Measurements from ENCODE around the gene PCDHA11. TPM values are rescaled to one million over a fixed set of nuclear protein-coding genes. Genes with fewer than 3 reads are reported as not detected.
"Not testable (repeated sequence)": the region's sequence is repeated elsewhere in the genome, so short reads cannot be mapped to it uniquely, and the experiment has no call there.

Gene PCDHA11
- total and polyA plus RNA-seq, 2 donors, result 0.06 to 1.6 TPM

- H3K4me3 ChIP-seq (ENCODE audit: low read depth, low read length), result no peak overlapping the region
- 43% methylated on average over 114 of the region's 114 CpGs for WGBS
- no peaks in the 10 kb centered on the region for H3K4me1 ChIP-seq (ENCODE audit: insufficient read depth)
- no peaks in the 10 kb centered on the region for H3K36me3 ChIP-seq (ENCODE audit: insufficient read depth)
- H3K27ac ChIP-seq (ENCODE audit: low read depth), result no peak overlapping the region
- no peak for DNase-seq (ENCODE audit: extremely low spot score)
Observed at GRCh38 chr5:140870221-140871201, 1.8 kb downstream of the PCDHA11 start.

GRCh38 chr5:140875085-140876065, 6.6 kb downstream of the PCDHA11 start, which contains the start of gene PCDHA12:
TSS of gene PCDHA12 (plus strand) at chr5:140875308. CDS start at chr5:140875473, 165 bp downstream.
- Histone ChIP-seq H3K4me3 (ENCODE audit: low read depth, low read length) (no peak within 1 kb of the TSS), H3K4me1 (ENCODE audit: insufficient read depth) (no peaks in the 10 kb centered on the region), H3K27ac (ENCODE audit: low read depth) (no peak within 1 kb of the TSS), H3K36me3 (ENCODE audit: insufficient read depth) (no peaks in the 10 kb centered on the region)
- WGBS, result 14% methylated on average over 47 of the region's 47 CpGs
- DNase-seq (ENCODE audit: extremely low spot score), result no peak

GRCh38 chr5:140876541-140877261, 7.9 kb downstream of the PCDHA11 start:
- H3K4me3 ChIP-seq (ENCODE audit: low read depth, low read length); H3K36me3 ChIP-seq (ENCODE audit: insufficient read depth); H3K4me1 ChIP-seq (ENCODE audit: insufficient read depth); H3K27ac ChIP-seq (ENCODE audit: low read depth); DNase-seq (ENCODE audit: extremely low spot score): not testable (repeated sequence)
- WGBS, result 36% methylated on average over 80 of the region's 80 CpGs

- Histone ChIP-seq H3K27ac (ENCODE audit: low read depth) (no peak overlapping the region), H3K4me3 (ENCODE audit: low read depth, low read length) (no peak overlapping the region), H3K4me1 (ENCODE audit: insufficient read depth) (no peaks in the 10 kb centered on the region), H3K36me3 (ENCODE audit: insufficient read depth) (no peaks in the 10 kb centered on the region)
- 42% methylated on average over 37 of the region's 37 CpGs for WGBS
- DNase-seq (ENCODE audit: extremely low spot score), result no peak
Observed at GRCh38 chr5:140877262-140877581, 8.5 kb downstream of the PCDHA11 start.

GRCh38 chr5:140881889-140882590, 13.3 kb downstream of the PCDHA11 start, which contains the start of gene PCDHA13:
TSS of gene PCDHA13 (plus strand) at chr5:140882124. CDS start at chr5:140882269, 145 bp downstream.
- no peaks in the 10 kb centered on the region for H3K4me1 ChIP-seq (ENCODE audit: insufficient read depth)
- DNase-seq (ENCODE audit: extremely low spot score), result no peak
- H3K4me3 ChIP-seq (ENCODE audit: low read depth, low read length), result no peak within 1 kb of the TSS
- WGBS, result 6% methylated on average over 34 of the region's 35 CpGs
- H3K27ac ChIP-seq (ENCODE audit: low read depth), result no peak within 1 kb of the TSS
- H3K36me3 ChIP-seq (ENCODE audit: insufficient read depth), result no peaks in the 10 kb centered on the region

- H3K4me3 ChIP-seq (ENCODE audit: low read depth, low read length), result no peak overlapping the region
- no peak overlapping the region for H3K27ac ChIP-seq (ENCODE audit: low read depth)
- no peak for DNase-seq (ENCODE audit: extremely low spot score)
- no peaks in the 10 kb centered on the region for H3K4me1 ChIP-seq (ENCODE audit: insufficient read depth)
- H3K36me3 ChIP-seq (ENCODE audit: insufficient read depth), result no peaks in the 10 kb centered on the region
- WGBS, result 18% methylated on average over 12 of the region's 12 CpGs
Observed at GRCh38 chr5:140882591-140882899, 13.8 kb downstream of the PCDHA11 start.

- DNase-seq (ENCODE audit: extremely low spot score), result no peak
- Histone ChIP-seq H3K27ac (ENCODE audit: low read depth) (no peak overlapping the region), H3K4me1 (ENCODE audit: insufficient read depth) (no peaks in the 10 kb centered on the region), H3K4me3 (ENCODE audit: low read depth, low read length) (no peak overlapping the region), H3K36me3 (ENCODE audit: insufficient read depth) (no peaks in the 10 kb centered on the region)
- WGBS, result 42% methylated on average over 41 of the region's 41 CpGs
Observed at GRCh38 chr5:140883373-140883772, 14.6 kb downstream of the PCDHA11 start.

- DNase-seq (ENCODE audit: extremely low spot score), result no peak
- WGBS, result 39% methylated on average over 79 of the region's 79 CpGs
Observed at GRCh38 chr5:140883927-140884697, 15.4 kb downstream of the PCDHA11 start.

GRCh38 chr5:140916325-140916724, 47.6 kb downstream of the PCDHA11 start:
- 66% methylated on average over 1 of the region's 1 CpG for WGBS
- H3K36me3 ChIP-seq (ENCODE audit: insufficient read depth), result no peaks in the 10 kb centered on the region
- no peak for DNase-seq (ENCODE audit: extremely low spot score)

More at GRCh38 chr5:140883927-140884697, 15.4 kb downstream of the PCDHA11 start:
- Histone ChIP-seq H3K4me3 (ENCODE audit: low read depth, low read length) (no peak overlapping the region), H3K36me3 (ENCODE audit: insufficient read depth) (no peaks in the 10 kb centered on the region), H3K27ac (ENCODE audit: low read depth) (no peak overlapping the region), H3K4me1 (ENCODE audit: insufficient read depth) (no peaks in the 10 kb centered on the region)

More at GRCh38 chr5:140916325-140916724, 47.6 kb downstream of the PCDHA11 start:
- Histone ChIP-seq H3K27ac (ENCODE audit: low read depth) (no peak overlapping the region), H3K4me1 (ENCODE audit: insufficient read depth) (no peaks in the 10 kb centered on the region), H3K4me3 (ENCODE audit: low read depth, low read length) (no peak overlapping the region)
